Measurements from ENCODE around the gene WSCD2.

- no peak for TF ChIP-seq GATA2 (IDR thresholded peaks at IDR 0.05; ENCODE audit: low read depth, low read length)
- TF ChIP-seq GATA3 (IDR thresholded peaks at IDR 0.05; ENCODE audit: low read depth, low read length): no peak
Measured at GRCh38 chr12:108139454-108139853, 10.4 kb downstream of the WSCD2 start.
